HFF-Myc (cell line): ENCODE measurements around the gene WDR38.

Experiments
- DNase-seq: peaks from one replicate; pipeline ENCODE4 v3.0.0-alpha.2; 2011; ENCODE audit warnings: low read depth; ENCODE audit errors: extremely low read depth
- H3K4me3 ChIP-seq: replicated peaks from 2 replicates; pipeline ENCODE4 v1.5.1; 2011; ENCODE audit warnings: low read depth, mild to moderate bottlenecking, control low read depth, low read length
- TF ChIP-seq, protein P1 (sequence below): IDR thresholded peaks from 2 replicates; pipeline ENCODE4 v1.5.1; 2012; ENCODE audit warnings: mild to moderate bottlenecking, low read depth, low read length, control low read depth; ENCODE audit errors: missing control alignments

Gene WDR38

GRCh38 chr9:124854161-124854560 is 901 bp downstream of the WDR38 start:
- no peak overlapping the region for H3K4me3 ChIP-seq
- DNase-seq, result no peak
- TF ChIP-seq, protein P1, sequence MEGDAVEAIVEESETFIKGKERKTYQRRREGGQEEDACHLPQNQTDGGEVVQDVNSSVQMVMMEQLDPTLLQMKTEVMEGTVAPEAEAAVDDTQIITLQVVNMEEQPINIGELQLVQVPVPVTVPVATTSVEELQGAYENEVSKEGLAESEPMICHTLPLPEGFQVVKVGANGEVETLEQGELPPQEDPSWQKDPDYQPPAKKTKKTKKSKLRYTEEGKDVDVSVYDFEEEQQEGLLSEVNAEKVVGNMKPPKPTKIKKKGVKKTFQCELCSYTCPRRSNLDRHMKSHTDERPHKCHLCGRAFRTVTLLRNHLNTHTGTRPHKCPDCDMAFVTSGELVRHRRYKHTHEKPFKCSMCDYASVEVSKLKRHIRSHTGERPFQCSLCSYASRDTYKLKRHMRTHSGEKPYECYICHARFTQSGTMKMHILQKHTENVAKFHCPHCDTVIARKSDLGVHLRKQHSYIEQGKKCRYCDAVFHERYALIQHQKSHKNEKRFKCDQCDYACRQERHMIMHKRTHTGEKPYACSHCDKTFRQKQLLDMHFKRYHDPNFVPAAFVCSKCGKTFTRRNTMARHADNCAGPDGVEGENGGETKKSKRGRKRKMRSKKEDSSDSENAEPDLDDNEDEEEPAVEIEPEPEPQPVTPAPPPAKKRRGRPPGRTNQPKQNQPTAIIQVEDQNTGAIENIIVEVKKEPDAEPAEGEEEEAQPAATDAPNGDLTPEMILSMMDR, result no peak

GRCh38 chr9:124854822-124855221 is 1.6 kb downstream of the WDR38 start:
- H3K4me3 ChIP-seq, result no peak overlapping the region
- TF ChIP-seq, protein P1, result no peak
- DNase-seq, result no peak

DNA sequence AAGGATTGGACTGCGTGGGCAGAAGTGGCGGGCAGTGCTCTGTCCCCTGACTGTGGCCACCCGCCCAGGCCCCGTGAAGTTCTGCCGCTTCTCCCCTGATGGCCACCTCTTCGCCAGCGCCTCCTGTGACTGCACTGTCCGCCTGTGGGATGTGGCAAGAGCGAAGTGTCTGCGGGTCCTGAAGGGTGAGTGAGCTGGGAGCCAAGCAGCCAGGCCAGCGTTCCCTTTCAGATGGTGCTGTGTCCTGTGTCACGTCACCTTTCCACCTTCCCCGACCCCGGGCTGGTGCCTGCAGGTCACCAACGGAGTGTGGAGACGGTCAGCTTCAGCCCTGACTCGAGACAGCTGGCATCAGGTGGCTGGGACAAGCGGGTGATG is 2.3 kb downstream of the WDR38 start:
- no peak overlapping the region for H3K4me3 ChIP-seq
- no peak for DNase-seq
- TF ChIP-seq, protein P1, result no peak

GRCh38 chr9:124855944-124856765 is 2.9 kb downstream of the WDR38 start:
- no peak overlapping the region for H3K4me3 ChIP-seq
- TF ChIP-seq, protein P1, result peak; percentile 51
- no peak for DNase-seq

- H3K4me3 ChIP-seq, result no peak overlapping the region
- DNase-seq, result no peak
- TF ChIP-seq, protein P1, result no peak
Measured at GRCh38 chr9:124857533-124858162, 4.4 kb downstream of the WDR38 start.

DNA sequence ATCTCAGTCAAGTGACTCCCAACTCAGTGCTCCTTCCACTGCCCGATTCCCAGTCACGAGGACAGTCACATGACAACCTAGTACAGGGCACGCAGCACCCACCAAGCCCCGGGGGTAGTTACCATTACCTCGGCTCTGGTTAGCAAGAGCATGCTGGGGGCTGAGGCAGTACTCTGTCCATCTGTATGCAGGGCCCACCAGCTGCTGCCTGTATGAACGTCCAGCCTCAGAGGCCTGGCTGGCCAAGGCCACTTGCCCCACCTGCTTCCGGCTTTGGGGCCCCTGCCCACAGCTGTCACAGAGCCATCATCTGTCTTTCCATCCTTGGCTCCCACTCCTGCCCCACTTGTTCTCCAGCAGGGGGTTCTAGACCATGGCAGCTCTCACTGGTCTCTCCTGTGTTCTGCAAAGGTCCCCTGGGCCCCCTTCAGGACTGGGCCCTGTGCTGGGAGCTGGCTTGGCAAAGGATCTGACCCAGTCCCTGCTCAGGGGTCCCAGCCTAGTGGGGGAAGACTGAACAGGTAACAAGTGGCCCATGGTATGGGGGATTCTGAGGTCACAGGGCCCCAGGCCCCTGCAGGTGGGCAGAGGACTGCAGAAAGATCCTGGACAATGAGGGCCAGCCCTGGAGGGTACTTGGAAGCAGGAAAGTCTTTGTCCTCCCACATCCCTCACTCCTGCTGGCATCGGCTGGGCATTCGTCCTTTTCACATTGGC is 5.2 kb downstream of the WDR38 start:
- no peak for DNase-seq
- TF ChIP-seq, protein P1, result peak; percentile 15
- peak overlapping the region; percentile 100 for H3K4me3 ChIP-seq
